LNCaP clone FGC (cell line): ENCODE measurements around the gene SELENON.

Experiments used
- DNase-seq: peaks from one replicate; pipeline ENCODE4 v3.0.0-alpha.2; 2011; ENCODE audit warnings: low read depth
- H3K4me3 ChIP-seq: 2 replicates; pipeline ENCODE4 v1.5.1; 2011; ENCODE audit warnings: mild to moderate bottlenecking, low read depth, low read length, control low read depth
- CTCF ChIP-seq: IDR thresholded peaks from 2 replicates; pipeline ENCODE4 v1.5.1; 2012; ENCODE audit warnings: mild to moderate bottlenecking; ENCODE audit not compliant: control insufficient read depth, insufficient read depth; ENCODE audit errors: extremely low read depth

The SELENON gene

DNA sequence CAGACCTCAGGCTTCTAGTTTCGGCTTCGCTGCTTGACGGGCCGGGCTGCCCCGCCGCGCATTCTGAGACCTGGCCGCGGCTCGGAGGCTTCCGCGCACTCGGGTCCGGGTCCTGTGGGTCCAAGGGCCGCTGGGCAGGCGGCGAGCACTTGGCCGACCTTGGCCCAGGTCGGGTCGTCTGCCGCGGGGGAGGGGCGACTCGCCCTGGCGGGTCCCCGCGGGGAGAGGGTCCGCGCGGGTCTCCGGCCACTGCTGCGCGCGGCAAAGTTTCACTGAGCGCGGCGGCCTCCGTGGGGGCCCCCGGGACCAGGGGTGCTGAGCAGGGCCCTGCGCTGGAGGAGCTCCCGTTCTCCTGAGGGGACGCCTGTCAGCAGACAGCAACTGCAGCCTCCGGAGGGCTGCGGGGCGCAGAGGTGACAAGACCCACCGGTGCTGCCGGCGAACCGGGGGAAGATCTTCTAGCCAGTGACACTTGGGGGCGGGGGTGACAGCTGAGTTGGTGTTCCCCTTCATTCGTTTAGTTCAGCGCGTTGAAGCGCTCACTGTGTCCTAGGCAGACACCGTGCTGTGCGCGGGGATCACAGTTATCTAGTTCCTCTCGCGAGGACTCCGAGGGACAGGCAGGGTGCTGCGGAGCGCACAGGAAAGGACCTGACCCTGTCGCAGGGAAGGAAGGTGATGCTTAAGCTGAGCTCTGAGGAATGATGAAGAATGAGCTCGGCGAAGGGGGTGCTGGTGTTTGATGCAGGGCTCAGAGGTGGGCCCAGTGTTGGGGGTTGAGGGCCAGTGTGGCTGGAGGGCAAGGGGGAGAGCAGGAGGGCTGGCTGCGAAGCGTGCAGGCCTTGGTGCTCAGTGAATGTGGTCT, 20.5 kb downstream of the SELENON start:
- peak overlapping the region; percentile 71 for H3K4me3 ChIP-seq
- no peak for DNase-seq
- TF ChIP-seq CTCF: no peak

- no peak for TF ChIP-seq CTCF
Observed at GRCh38 chr1:25821112-25821476, 21.1 kb downstream of the SELENON start.

GRCh38 chr1:25821630-25822091, 21.7 kb downstream of the SELENON start:
- no peak for DNase-seq
- TF ChIP-seq CTCF: no peak
- peak overlapping the region; percentile 71 for H3K4me3 ChIP-seq

More at GRCh38 chr1:25821112-25821476, 21.1 kb downstream of the SELENON start:
- DNase-seq: no peak
- H3K4me3 ChIP-seq: peak overlapping the region; percentile 71

DNA sequence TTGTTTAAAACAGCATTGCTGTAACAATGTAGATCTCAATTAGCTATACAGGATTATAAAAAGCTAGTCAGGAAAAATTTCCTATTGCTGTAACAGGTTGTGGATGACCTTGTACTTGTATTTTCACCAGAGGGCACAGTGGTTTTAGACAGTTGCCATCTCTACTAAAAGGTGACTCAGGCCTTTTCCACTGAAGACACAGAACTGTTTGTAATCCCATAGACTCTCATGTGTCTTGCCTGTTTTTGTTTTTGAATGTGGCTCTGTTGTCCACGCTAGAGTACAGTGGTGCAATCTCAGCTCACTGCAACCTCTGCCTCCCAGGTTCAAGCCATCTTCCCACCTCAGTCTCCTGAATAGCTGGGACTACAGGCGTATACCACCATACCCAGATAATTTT, 25.6 kb downstream of the SELENON start:
- no peak for TF ChIP-seq CTCF
- H3K4me3 ChIP-seq: no peak overlapping the region
- no peak for DNase-seq

DNA sequence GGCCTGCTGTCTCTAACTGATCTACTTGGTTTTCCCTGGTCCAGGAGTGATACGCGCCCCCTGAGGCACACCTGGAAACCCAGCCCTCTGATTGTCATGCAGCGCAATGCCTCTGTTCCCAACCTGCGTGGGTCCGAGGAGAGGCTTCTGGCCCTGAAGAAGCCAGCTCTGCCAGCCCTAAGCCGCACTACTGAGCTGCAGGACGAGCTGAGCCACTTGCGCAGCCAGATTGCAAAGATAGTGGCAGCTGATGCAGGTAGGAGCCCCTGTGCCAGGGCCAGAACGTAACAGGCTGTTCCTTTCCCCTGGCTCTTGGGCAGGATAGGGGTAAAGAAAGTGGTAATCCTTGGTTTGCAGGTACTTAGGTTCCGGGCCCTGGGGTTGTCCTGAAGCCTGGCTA, 26.6 kb downstream of the SELENON start:
- no peak overlapping the region for H3K4me3 ChIP-seq
- no peak for DNase-seq
- TF ChIP-seq CTCF: no peak

GRCh38 chr1:25828491-25828890, 28.5 kb downstream of the SELENON start:
- TF ChIP-seq CTCF: no peak
- H3K4me3 ChIP-seq: no peak overlapping the region
- DNase-seq: no peak

DNA sequence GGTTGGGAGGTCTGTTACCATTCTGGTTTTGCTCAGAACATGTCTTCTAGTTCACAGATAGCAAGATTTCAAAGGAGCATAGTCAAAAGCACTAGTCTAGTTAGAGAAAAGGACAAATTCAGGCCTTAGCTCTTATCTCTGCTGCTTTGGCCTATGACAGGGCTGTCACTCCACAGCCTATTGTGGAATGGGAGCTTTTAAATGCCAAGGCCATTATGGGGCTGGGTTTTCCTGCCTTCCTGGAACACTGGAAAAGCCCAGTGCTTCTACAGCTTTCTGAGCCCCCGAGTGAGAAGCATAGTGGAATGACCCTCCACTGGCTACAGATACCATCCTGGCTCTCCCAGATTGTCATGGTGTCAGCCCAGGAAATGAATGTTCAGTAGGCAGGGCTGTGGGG, 29.1 kb downstream of the SELENON start:
- no peak for DNase-seq
- no peak for TF ChIP-seq CTCF

More for the DNA sequence above, 29.1 kb downstream of the SELENON start:
- H3K4me3 ChIP-seq: no peak overlapping the region
